Activated CD4-positive, alpha-beta T cell treated with anti-CD3 and anti-CD28 coated beads, Interleukin-2, amount 50 U/mL, for 16 hours (primary cell): ENCODE measurements around the gene AGTRAP.

Experiments
- DNase-seq: peaks from one replicate; pipeline ENCODE4 v3.0.0-alpha.2; 2020

The AGTRAP gene

DNA sequence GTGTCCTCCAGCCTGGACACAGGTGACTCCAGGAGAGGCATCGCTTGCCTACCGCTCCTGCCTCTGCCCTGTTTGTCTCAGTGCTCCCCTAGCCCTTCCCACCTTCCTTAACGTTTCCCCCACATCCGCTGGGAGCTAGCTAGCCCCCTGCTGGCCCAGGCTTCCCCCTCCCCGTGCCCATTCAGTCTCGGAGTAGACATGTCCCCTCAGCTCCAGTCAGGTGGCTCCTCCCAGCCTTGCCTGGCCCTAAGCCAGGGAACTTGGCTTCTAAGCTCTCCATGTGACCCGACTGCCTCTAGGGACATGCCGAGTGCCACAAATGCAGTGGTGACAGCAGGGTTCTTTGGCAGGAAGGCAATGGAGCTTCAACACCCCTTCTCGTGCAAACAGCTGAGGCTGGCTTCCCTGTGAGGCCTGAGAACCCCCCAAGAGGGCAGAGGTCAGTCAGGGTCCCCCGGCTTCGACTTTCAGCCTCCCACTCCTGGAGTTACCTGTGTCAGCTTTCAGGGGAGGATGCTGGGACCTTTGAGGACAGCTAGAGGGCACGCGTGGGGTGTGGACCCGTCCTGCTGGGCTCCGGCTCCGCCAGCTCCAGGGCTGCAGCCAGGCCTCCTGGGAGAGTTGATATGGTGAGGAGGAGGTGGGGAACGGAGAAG, 28.2 kb upstream of the AGTRAP start:
- no peak for DNase-seq

DNA sequence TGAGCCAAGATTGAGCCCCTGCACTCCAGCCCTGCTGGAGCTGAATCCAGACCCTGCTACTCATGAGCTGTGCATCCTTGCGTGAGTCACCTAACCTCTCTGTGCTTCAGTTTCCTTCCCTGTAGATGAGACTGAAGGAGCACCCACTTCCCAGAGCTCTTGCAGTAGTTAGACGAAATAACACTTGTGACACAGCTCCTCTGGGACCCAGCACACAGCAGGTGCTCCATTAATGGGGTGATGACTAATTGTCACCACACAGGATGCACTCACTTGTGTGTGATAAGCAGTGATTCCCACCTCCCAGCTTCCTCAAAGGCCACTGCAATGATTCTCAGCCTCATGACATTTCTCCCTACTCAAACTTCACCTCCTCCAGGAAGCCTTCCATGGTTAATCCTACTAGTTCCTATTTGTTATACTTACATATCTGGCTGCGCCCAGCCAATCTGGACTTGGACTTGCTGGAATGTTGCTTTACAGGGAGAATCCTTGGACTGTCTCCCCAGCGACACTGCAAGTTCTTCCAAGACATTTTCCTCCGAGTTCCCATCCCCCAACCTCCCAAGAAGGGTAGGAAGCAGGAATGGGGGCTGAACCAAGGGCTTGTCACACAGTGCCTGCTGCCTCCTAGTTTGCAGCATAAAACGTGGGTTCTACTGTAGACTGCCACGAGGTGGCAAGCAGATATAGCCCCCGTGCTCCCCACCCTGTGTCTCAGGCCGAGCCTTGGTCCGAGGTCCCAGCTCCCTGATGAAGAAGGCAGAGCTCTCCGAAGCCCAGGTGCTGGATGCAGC, 27.2 kb upstream of the AGTRAP start:
- DNase-seq = no peak

DNA sequence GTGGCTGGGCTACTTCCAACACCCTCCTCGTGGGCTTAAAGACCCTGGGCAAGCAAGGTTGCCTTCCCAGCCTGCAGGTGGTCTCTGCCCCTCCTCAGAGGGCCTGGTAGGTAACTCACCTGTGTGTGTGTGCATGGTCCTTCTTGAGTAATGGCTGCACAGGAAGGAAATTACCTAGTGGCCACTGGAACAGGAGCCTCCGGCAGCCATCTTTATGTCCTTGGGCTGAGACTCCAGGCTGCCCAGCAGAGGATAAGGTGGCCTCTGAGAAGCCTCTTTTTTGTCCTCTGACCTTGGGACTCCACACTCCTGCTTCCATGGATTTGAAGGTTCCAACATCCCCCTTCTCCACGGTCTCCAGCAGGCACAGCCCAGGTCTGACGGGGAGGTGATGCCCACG, 24.4 kb upstream of the AGTRAP start:
- DNase-seq = no peak

DNA sequence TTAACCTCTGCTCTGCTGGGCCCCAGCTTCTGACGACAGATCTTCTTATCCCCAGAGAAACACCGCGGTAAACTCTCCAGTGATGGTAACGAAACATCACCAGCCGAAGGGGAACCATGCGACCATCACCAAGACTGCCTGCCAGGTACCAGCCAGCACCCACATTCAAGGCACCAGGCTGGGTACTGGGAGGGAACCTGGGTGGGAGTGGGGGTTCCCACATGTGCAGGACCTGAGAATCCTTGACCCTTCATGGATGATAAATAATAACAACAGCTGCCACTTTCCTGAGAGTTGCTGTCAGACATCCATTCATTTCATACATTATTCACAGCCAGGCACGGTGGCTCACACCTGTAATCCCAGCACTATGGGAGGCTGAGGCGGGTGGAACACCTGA, 23.7 kb upstream of the AGTRAP start:
- no peak for DNase-seq

DNA sequence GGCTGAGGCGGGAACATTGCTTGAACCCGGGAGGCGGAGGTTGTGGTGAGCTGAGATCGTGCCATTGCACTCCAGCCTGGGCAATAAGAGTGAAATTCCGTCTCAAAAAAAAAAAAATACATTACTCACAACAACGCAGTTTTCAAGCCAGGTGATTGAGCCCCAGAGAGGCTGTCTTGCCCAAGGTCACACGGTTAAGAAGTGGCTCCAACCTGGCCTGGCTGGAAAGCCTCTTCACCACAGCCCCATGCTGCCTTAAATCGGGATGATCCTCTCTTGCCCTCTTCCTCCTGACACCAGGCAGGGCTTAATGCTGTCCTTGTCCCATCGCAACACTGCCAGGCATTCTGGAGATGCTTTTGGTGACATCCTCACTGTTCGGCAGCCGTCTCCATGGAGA, 22.8 kb upstream of the AGTRAP start:
- no peak for DNase-seq

DNA sequence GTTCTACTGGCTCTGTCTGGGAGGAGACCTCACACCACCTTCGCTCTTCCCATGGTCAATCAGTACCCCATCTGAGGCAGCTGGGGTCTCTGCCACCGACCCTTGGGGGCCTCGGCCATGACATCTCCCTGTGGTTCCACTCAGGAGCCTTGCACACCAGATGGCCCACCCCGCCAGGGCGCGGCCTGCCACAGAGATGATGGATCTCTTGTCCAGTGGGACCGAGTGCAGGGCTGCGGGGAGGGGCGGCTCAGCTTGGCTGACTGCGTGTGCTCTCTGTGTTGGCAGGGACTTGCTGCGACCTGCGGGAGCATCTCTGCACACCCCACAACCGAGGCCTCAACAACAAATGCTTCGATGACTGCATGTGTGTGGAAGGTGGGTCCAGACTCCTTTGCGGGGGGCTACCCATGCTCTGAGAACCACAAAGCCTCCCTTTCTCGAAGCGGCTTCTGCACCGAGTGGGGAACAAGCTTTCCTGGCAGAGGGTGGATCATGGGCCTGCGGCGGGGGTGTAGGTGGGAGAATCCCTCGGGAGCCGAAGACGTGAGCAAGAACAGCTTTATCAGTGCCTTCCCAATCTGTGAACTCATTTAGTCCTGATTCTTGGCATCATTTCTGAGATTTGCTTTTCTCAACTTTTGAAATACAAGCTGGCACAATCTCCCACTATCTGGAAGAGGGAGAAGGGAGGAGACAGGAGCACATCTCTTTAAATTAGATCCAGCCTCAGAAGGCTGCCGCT, 20.9 kb upstream of the AGTRAP start:
- no peak for DNase-seq

DNA sequence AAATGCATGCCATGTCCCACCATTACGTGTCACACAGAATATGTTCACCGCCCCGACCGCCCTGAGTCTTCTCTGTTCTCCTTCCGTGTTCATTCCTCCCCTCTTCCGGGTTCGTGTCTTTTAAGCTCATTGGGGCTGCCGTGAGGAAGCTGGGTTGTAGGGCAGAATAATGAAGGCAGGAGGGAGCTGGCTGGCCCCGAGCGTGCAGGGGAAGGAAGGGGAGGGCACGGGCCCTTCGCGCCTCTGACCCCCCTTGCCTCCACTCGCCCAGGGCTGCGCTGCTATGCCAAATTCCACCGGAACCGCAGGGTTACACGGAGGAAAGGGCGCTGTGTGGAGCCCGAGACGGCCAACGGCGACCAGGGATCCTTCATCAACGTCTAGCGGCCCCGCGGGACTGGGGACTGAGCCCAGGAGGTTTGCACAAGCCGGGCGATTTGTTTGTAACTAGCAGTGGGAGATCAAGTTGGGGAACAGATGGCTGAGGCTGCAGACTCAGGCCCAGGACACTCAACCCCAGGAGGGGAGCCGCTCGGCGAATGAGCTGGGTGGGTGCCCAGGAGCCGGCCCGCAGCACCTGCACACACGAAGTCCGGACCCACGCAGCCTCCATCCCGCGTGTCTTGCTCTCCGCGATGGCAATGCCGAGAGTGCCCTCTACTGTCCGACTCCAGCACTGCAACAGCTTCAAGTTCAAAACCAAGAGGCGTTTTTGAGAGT, 16.5 kb upstream of the AGTRAP start:
- peak; percentile 81 for DNase-seq

DNA sequence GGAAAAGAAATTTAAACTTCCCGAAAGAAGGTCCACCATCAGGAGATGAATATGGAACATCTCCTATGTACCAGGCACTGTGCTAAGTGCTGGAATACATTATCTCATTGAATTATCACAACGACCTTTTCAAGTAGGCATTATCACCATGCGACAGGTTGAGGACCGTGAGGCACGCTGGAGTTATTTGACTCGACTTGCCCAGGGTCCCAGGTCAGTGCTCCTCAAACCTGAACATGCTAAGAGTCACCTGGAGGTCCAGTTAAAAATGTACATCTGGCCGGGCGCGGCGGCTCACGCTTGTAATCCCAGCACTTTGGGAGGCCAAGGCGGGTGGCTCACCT, 15.9 kb upstream of the AGTRAP start:
- DNase-seq = no peak

DNA sequence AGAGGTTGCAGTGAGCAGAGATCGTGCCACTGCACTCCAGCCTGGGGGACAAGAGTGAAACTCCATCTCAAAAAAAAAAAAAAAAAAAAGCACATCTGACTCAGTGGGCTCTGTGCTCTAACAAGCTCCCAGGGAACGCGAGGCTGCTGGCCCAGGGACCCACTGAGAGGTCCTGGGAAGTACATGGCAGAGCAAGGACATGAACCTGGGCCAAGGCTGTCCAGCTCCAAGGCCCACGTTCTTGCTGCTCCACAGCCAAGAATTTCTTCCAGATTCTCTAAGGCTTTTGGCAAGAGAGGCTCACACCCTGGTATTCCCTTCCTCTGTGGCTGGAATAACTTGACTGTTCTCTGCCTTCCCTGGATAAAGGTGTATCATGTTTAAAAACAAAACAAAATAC, 15.4 kb upstream of the AGTRAP start:
- no peak for DNase-seq

DNA sequence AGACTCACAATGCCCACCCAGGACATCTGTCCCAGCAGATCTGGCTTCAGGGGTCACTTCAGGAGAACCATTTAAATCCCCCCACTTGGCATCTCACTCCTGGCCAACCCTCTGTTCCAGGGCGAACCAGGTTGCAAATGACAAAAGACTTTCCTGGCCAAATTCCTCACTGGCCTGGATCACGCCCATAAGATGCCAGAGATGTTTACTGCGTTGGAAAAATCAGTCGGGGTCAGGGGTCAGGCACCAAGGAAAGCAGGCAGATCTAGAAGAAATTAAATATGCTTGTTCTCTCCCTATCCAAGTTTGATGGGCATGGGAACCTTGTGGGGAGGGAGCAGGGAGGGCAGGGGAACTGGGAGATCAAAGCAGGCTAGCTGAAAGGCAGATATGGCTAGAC, 14.6 kb upstream of the AGTRAP start:
- DNase-seq = no peak

DNA sequence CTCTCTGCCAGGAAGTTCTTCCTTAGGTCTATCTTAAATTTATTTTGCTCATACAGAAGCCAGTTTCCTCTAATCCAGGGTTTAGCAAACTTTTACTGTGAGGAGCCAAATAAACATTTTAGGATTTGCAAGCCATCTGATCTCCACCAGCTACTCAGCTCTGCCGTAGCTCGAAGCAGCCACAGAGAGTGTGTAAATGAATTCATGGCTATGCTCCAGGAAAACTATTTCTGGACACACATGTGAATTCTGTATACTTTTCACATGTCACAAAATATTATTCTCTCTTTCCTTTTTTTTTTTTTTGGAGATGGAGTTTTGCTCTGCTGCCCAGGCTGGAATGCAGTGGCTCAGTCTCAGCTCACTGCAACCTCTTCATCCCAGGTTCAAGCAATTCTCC, 13.4 kb upstream of the AGTRAP start:
- no peak for DNase-seq

DNA sequence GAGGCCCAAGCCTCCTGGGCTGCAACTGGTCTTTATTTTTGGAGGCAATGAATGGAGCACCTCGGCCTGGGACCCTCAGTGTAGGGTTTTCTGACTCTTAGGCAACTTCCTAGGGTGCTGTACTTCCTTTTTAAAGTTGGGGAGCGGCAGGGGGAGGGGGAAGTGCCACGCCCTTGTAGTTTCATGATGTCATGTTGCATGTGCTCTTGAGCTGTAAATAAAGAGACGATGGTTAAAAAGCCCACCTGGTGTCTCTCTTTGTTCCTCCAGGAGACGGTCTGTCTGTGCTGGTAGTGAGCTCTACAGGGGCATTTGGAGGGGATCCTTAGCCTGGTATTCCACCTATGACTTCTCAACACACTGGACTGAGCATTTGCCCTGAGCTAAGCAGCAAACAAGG, 10.3 kb upstream of the AGTRAP start:
- DNase-seq = no peak

DNA sequence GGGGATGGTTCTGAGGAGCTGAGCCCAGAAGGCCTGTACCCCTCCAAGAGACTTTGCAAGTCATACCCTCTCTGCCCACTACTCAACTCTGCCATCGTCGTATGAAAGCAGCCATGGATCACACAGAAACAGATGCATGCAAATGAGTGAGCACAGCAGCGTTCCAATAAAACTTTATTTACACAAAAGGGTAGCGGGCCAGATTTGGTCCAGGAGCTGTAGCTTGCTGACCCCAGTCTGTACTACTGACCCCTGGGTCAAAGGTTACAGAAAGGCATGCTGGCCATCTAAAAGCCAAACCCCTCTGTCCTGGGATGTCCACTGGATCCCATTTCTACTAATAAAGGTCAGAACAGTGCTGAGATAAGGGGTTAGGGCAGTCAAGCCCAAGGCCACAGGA, 8.8 kb upstream of the AGTRAP start:
- no peak for DNase-seq

DNA sequence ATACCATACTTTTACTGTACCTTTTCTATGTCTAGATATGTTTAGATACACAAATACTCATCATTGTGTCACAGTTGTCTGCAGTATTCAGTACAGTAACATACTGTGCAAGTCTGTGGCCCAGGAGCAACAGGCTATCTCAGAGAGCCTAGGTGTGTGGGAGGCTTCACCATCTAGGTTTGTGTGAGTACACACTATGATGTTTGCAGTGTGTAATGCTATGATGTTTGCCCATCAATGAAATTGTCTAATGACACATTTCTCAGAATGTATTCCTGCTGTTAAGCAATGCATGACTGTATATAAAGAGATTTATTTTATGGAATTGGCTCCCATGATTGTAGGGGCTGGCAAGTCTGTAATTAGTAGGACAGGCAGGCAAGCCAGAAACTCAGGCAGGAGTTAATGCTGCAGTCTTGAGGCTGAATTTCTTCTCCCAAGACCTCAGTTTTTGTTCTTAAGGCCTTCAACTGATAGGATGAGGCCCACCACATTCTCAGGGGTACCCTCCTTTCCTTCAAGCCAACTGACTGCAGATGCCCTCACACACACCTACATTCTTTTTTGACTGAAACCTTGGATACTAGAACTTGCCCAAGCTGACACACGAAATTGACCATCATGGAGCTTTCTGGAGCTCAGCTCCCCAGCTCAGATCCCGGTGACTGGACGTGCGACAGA, 7.7 kb upstream of the AGTRAP start:
- no peak for DNase-seq

DNA sequence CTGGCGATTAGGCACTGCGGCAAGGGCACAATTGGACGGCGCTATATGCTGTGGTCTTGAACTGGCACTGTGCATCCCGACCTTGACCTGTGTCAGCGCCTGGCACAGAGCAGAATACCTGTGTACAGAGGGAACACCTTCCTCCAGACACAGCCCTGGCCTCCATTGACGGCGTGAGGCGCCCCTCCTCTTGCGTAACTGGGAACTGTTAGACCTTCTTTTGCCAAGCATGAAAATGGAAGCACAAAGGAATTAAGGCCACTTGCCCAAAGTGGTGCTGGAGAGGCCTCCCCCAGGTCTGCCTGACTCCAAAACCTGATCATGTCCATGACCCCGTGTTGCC, 6.8 kb upstream of the AGTRAP start:
- no peak for DNase-seq

DNA sequence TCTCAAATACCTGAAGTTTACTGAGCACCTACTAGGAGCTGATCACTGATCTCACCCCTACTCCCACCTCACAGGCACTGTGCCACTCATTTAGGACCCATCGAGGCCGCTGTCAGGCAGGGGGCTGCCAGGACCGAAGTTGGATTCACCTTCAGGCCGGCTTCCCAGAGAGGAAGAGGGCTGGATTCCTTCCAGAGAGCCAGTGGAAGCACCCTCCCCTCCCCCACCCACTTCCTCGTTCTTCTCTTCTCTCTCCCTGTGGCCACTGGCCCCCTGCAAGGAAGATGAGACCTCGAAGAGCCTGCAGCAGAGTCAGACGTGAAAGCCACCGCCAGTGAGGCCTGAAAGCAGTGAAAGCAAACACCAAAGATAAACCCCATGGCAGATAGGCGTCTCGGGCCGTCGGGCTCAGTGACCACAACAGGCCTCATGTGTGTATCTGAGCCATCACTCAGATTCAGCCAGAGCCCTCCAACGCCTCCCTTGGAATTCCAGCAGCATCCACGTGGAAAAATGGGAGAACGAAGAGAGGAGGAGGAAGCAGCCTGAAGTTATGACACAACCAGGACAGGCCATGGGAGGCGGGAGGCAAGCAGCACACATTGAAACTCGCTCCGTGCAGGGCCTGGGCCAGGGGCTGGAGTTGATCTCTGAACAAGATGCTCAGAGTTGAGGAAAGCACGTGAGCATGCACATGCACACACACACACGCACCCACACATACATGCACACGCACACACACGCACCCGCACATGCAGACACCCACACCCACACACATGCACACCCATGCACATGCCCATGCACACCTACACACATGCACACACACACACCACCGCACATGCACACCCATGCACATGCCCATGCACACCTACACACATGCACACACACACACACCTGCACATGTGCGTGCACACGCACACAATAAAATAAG, 6.2 kb upstream of the AGTRAP start:
- DNase-seq = no peak

DNA sequence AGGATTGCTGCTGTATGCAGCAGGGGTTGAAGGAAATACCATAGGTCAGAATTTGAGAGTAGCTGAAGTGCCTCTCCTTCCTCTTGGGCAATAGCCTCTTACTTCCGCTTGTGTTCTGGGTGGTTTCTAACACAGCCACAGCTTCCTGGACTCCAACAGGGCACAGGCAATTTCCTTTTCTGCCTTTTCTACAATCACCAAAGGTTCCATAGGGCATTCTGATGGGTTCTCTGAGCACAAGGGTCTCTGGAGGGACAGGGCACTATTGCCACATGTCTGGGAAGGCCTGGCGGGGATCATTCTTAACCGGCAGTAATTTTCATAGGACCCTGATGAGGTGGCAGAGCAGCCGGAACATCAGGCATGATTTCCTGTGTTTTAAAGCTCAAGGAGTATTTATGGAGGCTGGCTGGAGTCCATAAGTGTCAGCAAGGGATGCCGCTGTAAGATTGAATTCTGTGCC, 5.5 kb upstream of the AGTRAP start:
- peak; percentile 80 for DNase-seq

DNA sequence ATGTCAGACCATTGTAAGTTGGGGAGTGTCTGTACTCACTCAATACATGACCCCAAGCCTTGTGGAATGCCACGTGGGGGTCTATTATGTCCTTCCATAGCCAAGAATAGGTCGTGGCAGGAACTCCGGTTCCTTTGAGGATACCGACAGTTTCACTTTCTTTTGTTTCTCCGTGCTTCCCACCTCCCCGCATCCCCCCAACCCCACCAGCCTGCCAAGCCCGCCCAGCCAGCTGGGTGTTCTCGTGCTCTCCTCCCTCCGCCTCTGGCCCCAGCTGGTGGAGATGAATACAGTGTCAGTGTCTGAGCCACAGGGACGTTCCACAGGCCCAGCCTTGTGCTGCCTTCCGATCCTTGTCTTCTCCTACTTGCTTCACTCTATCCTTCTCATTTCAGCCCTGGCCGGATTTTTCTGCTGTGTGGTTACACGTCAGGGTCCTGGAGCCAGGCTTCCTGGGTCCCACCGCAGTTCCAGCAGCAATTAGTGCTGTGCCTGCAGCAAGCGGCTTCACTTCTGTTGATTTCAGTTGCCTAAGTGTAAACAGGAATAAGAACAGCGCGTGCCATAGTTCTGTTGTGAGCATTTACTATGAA, 4.1 kb upstream of the AGTRAP start:
- no peak for DNase-seq

DNA sequence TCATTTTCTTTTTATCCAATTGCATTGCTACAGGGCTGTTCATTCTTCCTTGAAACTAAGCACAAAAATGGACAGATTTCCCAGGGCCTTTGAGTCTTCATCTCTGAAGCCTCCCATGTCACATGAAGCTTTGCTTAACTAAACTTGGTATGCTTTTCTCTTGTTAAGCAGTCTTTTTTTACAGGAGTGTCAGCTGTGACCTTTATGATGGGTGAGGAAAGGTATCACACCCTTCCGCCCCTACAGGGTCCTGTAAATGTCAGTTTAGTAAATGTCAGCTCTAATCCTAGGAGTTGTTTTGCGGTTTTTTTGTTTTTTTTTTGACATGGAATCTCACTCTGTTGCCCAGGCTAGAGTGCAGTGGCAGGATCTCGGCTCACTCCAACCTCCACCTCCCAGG, 2.6 kb upstream of the AGTRAP start:
- DNase-seq = no peak

DNA sequence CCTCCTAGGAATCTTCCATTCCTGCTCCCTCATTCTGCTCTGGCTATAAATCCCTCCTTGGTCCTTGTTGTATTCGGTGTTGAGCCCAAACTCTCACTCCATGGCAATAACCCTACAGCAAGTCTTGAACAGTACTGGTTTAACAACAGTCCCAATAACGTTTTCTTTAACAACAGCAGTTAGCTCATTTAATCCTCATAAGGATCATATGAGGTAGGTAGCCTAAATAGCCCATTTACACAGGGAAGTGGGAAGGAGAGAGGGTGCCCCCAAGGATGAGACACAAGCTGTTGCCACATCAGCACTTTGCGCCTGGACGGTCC, 444 bp upstream of the AGTRAP start:
- no peak for DNase-seq
